Loucy (cell line): ENCODE data around the gene P2RX4.

ENCODE experiments used
- H2AFZ ChIP-seq: fragments of 200-600 bp; sonication (generic); 2 replicates; pipeline ENCODE4 v1.6.0; 2016; ENCODE audit warnings: antibody characterized with exemption, mild to moderate bottlenecking, low read length, moderate library complexity
- H3F3A ChIP-seq: fragments of 200-600 bp; 2 replicates; pipeline ENCODE4 v1.6.0; 2016; ENCODE audit warnings: antibody characterized with exemption, low read depth, mild to moderate bottlenecking
- H3K27me3 ChIP-seq: fragments of 200-600 bp; sonication (generic); 2 replicates; pipeline ENCODE4 v1.6.1; 2014; ENCODE audit warnings: low read length, mild to moderate bottlenecking; ENCODE audit not compliant: insufficient read depth, poor library complexity, severe bottlenecking
- H3K36me3 ChIP-seq: fragments of 200-600 bp; sonication (generic); 2 replicates; pipeline ENCODE4 v1.6.1; 2016; ENCODE audit warnings: low read length; ENCODE audit not compliant: insufficient read depth
- H3K4me1 ChIP-seq: fragments of 200-600 bp; sonication (generic); 2 replicates; pipeline ENCODE4 v1.5.1; 2014; ENCODE audit warnings: low read length, mild to moderate bottlenecking; ENCODE audit not compliant: insufficient read depth, poor library complexity, severe bottlenecking
- H3K4me2 ChIP-seq: fragments of 200-600 bp; sonication (generic); 2 replicates; pipeline ENCODE4 v1.6.0; 2014; ENCODE audit warnings: antibody characterized with exemption, low read length, low read depth, mild to moderate bottlenecking; ENCODE audit not compliant: poor library complexity, severe bottlenecking
- H3K4me3 ChIP-seq: fragments of 200-600 bp; sonication (generic); 2 replicates; pipeline ENCODE4 v1.5.1; 2014; ENCODE audit warnings: low read length, mild to moderate bottlenecking, mixed read lengths; ENCODE audit not compliant: poor library complexity, severe bottlenecking
- H3K79me2 ChIP-seq: fragments of 200-600 bp; sonication (generic); 2 replicates; pipeline ENCODE4 v1.6.1; 2014; ENCODE audit warnings: low read length; ENCODE audit not compliant: insufficient read depth
- H3K9ac ChIP-seq: fragments of 200-600 bp; sonication (generic); 2 replicates; pipeline ENCODE4 v1.6.0; 2014; ENCODE audit warnings: mild to moderate bottlenecking, low read depth, low read length, moderate library complexity; ENCODE audit not compliant: poor library complexity, severe bottlenecking
- H3K9me2 ChIP-seq: fragments of 200-600 bp; sonication (generic); replicated peaks from 2 replicates; pipeline ENCODE4 v1.6.1; 2016; ENCODE audit warnings: low read depth, low read length, mixed read lengths
- H3K9me3 ChIP-seq: fragments of 200-600 bp; sonication (generic); 2 replicates; pipeline ENCODE4 v1.6.1; 2014; ENCODE audit warnings: mild to moderate bottlenecking, antibody characterized with exemption, low read length, low read depth; ENCODE audit not compliant: insufficient read depth
- H4K20me1 ChIP-seq: fragments of 200-600 bp; sonication (generic); 2 replicates; pipeline ENCODE4 v1.6.0; 2014; ENCODE audit warnings: antibody characterized with exemption, low read length, mild to moderate bottlenecking; ENCODE audit not compliant: insufficient read depth, poor library complexity, severe bottlenecking
- EZH2phosphoT487 ChIP-seq: fragments of 200-600 bp; IDR thresholded peaks from 2 replicates; pipeline ENCODE4 v1.6.1; 2018; ENCODE audit warnings: antibody characterized with exemption, mild to moderate bottlenecking, moderate library complexity, borderline replicate concordance
- TF ChIP-seq, protein P1 (sequence below): fragments of 200-600 bp; sonication (generic); conservative IDR thresholded peaks from 2 replicates; pipeline ENCODE4 v1.5.1; 2014; ENCODE audit warnings: mild to moderate bottlenecking, antibody characterized with exemption, low read length

The P2RX4 gene

DNA sequence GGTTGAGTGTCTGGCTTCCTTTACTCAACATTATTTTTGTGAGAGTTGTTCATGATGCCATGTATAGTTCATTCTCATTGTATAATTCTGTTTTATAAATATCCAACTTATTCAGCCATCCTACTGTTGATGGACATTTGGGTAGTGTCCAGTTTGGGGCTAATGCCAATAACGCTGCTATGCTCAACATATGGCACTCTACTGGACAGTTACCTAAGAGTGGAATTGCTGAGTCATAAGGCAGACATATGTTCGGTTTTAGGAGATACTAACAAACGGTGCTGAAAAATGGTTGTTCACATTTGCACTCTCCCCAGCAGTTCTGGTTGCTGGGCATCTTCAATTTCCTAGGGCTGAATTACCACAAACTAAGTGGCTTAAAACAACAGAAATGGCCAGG, 28.7 kb upstream of the P2RX4 start:
- H3K27me3 ChIP-seq: no peaks in the 10 kb centered on the region
- no peaks in the 10 kb centered on the region for H3K9me2 ChIP-seq
- H3K4me3 ChIP-seq: no peak overlapping the region
- no peaks in the 10 kb centered on the region for H3K79me2 ChIP-seq
- H3K9ac ChIP-seq: no peak overlapping the region
- H3K4me1 ChIP-seq: no peaks in the 10 kb centered on the region
- H4K20me1 ChIP-seq: no peaks in the 10 kb centered on the region
- no peak overlapping the region for H2AFZ ChIP-seq
- H3K36me3 ChIP-seq: no peaks in the 10 kb centered on the region
- H3F3A ChIP-seq: no peaks in the 10 kb centered on the region
- H3K4me2 ChIP-seq: no peak overlapping the region
- TF ChIP-seq, protein P1, sequence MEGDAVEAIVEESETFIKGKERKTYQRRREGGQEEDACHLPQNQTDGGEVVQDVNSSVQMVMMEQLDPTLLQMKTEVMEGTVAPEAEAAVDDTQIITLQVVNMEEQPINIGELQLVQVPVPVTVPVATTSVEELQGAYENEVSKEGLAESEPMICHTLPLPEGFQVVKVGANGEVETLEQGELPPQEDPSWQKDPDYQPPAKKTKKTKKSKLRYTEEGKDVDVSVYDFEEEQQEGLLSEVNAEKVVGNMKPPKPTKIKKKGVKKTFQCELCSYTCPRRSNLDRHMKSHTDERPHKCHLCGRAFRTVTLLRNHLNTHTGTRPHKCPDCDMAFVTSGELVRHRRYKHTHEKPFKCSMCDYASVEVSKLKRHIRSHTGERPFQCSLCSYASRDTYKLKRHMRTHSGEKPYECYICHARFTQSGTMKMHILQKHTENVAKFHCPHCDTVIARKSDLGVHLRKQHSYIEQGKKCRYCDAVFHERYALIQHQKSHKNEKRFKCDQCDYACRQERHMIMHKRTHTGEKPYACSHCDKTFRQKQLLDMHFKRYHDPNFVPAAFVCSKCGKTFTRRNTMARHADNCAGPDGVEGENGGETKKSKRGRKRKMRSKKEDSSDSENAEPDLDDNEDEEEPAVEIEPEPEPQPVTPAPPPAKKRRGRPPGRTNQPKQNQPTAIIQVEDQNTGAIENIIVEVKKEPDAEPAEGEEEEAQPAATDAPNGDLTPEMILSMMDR: no peak
- no peak for TF ChIP-seq EZH2phosphoT487
- H3K9me3 ChIP-seq: no peaks in the 10 kb centered on the region

DNA sequence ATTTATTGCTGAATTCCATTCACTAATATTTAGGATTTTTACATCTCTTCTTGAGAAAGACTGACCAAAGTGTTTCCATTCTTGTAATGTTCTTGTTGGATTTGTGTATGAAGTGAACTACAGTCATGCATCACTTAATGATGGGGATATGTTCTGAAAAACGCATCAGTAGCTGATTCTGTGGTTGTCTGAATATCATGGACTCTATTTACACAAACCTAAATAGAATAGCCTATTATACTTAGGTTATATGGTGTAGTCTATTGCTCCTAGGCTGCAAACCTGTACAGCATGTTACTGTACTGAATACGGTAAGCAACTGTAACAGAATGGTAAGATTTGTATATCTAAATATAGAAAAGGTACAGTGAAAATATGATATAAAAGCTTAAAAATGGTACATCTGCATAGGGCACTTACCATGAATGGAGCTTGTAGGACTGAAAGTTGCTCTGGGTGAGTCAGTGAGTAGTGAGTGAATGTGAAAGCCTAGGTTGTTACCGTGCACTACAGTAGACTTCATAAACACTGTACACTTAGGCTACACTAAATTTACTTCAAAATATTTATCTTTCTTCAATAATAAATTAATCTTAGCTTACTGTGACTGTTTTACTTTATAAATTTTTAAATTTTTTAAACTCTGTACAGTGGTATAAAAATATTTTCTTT, 27.6 kb upstream of the P2RX4 start:
- H3K27me3 ChIP-seq: no peaks in the 10 kb centered on the region
- H3K79me2 ChIP-seq: no peaks in the 10 kb centered on the region
- H2AFZ ChIP-seq: no peak overlapping the region
- H3F3A ChIP-seq: no peaks in the 10 kb centered on the region
- no peak for TF ChIP-seq EZH2phosphoT487
- TF ChIP-seq, protein P1: no peak
- H3K4me1 ChIP-seq: no peaks in the 10 kb centered on the region
- H3K36me3 ChIP-seq: no peaks in the 10 kb centered on the region
- no peak overlapping the region for H3K4me2 ChIP-seq
- no peak overlapping the region for H3K4me3 ChIP-seq
- H4K20me1 ChIP-seq: no peaks in the 10 kb centered on the region
- no peaks in the 10 kb centered on the region for H3K9me3 ChIP-seq
- no peaks in the 10 kb centered on the region for H3K9me2 ChIP-seq
- H3K9ac ChIP-seq: no peak overlapping the region

DNA sequence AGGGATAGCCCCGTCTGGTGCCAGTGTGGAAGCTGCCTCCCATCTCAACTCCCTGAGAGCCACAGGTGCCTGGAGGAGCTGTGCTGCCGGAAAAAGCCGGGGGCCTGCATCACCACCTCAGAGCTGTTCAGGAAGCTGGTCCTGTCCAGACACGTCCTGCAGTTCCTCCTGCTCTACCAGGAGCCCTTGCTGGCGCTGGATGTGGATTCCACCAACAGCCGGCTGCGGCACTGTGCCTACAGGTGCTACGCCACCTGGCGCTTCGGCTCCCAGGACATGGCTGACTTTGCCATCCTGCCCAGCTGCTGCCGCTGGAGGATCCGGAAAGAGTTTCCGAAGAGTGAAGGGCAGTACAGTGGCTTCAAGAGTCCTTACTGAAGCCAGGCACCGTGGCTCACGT, 25.5 kb upstream of the P2RX4 start:
- TF ChIP-seq, protein P1: no peak
- no peak for TF ChIP-seq EZH2phosphoT487
- H3K4me3 ChIP-seq: no peak overlapping the region
- no peak overlapping the region for H2AFZ ChIP-seq
- no peaks in the 10 kb centered on the region for H3K27me3 ChIP-seq
- H3K9me2 ChIP-seq: no peaks in the 10 kb centered on the region
- no peaks in the 10 kb centered on the region for H3K36me3 ChIP-seq
- no peaks in the 10 kb centered on the region for H3K79me2 ChIP-seq
- H3K9ac ChIP-seq: no peak overlapping the region
- H3K4me2 ChIP-seq: no peak overlapping the region
- no peaks in the 10 kb centered on the region for H3F3A ChIP-seq
- no peaks in the 10 kb centered on the region for H4K20me1 ChIP-seq
- no peaks in the 10 kb centered on the region for H3K4me1 ChIP-seq
- no peaks in the 10 kb centered on the region for H3K9me3 ChIP-seq
